Germinal center (tissue), 1 donor: ENCODE results near the gene SLC25A22.

Experiments
- DNase-seq: peaks from one replicate; pipeline ENCODE4 v3.0.0; 2012; ENCODE audit warnings: mixed read lengths, low spot score

Gene SLC25A22

DNA sequence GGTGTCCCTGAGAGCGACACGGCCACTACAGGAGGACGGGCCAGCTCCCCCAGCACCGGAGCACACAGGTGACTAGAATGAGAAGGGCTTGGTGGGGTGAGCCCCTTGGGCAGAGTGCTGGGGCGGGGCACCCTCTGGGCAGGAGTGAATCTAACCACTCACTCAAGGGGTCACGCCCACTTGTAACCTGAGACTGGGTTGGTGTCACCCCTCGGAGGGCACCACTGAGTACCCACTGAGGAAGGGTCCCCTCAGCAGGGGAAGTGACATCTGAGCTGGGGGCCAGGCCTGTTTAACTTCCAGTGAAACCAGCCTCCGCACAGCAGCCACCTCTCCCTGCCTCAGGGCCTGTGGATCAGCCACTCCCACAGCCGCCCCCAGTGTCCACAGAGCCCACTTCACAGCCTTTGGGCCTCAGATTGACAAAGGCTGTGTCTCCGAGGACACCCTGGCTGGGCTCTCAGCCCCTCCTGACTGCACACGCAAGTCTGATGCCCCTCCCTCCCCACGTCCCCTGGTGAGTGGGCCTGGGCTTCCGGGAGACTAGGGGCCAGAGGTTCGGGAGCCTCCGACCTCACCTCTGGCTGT is 26.4 kb downstream of the SLC25A22 start:
- no peak for DNase-seq

DNA sequence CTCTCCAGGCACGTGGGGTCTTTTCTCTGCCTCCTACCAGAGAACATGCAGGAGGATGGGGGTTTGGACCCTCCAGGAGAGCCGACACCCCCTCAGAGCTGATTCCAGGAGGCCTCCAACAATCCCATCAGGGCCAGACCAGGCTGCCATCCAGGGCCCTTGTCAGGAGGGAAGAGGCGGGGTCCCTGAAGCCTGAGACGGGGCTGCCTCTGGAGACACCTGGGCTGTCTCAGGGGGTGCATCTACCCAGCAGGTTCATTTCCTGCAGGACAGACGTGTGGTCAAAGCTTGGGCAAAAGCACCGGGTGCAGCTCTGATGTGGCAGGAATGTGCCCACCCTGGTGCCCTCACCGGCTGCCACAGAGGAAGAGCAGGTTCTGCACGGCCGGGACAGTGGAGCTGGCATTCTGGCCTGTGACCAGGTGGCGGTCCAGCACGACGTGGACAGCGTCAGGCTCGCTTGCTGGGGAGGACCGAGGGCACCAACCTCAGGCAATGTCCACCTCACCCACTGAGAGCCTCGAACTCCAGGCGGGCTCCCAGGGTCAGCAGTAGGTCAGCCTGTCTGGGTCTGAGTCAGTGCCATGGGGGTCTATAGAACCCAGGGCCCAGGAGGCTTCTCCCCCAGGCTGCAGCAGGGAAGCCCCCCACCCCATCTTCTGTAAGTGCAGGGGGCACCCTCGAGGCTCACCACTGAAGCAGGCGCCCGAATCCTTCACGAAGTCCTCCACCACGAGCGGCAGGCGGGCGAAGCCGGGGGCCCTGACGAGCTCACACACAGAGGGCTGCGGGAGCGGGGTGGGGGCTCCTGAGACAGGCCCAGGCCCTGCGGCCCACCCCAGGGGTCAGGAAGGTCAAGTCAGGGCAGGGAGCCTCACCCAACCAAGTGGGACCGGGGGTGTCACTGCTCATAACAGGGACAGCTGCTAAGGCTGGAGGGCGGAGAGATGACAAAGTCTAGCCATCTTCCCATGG is 27.2 kb downstream of the SLC25A22 start:
- DNase-seq: no peak

DNA sequence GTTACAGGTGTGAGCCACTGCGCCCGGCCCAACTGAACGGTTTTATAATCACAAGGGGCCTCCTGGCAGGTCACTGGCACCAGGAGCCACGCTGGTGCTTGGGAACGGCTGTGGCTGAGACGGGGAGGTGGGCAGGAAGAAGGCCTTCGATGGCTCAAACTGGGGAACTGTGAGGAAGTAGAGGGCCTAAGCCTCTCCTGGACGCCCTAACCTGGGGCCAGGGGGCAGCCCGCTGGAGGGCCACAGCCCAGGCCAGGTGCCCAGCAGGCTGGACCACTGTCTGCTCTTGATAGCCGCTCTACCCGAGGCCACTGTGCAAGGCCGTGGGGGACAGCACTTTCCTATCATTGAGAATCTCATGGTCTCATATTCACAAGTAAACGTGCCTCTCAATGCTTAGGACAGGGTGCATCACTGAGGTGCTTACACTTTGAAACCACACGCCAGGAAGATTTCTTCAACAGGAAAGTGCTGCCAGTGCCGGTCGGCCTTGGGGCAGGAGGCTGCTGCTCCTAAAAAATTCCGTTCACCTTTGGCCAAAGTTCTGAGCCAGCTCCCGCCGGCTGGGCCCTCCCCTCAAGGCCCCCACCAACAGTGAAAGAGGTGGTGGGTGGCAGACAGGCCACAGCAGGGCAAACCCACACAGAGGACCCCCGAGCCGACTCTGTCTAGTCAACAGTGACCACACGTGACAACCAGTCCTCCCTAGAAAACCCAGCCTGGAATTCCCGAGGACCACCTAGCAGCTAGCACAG is 28.0 kb downstream of the SLC25A22 start:
- DNase-seq: no peak

DNA sequence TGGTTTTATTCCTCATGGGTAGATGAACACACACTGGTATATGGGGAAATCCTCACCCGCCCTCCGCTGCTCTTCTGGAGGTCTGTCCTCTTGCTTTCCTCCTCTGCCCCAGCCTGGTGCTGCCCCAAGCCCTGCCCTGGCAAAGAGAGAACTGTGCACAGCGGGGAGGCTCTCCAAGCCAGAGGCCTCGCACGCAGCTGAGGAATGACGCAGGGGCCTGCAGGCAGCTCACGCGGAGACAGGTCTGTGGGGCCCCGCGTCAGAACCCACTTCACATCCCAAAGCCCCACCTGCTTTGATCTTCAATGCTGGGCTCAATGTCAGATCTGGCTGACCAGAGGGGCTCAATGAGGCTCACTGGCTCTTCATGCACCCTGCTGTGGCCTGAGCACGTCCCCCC is 30.8 kb downstream of the SLC25A22 start:
- DNase-seq: no peak

DNA sequence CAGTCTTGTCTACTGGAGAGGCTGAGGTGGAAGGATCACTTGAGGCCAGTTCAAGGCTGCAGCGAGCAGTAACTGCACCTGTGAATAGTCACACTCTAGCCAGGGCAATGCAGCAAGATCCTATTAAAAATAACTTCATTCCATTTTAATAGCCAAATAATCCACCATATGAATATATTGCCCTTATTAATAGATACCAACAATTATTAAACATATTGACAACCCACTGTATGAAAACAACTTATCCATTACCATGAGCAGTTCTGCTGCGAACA is 31.2 kb downstream of the SLC25A22 start:
- no peak for DNase-seq

DNA sequence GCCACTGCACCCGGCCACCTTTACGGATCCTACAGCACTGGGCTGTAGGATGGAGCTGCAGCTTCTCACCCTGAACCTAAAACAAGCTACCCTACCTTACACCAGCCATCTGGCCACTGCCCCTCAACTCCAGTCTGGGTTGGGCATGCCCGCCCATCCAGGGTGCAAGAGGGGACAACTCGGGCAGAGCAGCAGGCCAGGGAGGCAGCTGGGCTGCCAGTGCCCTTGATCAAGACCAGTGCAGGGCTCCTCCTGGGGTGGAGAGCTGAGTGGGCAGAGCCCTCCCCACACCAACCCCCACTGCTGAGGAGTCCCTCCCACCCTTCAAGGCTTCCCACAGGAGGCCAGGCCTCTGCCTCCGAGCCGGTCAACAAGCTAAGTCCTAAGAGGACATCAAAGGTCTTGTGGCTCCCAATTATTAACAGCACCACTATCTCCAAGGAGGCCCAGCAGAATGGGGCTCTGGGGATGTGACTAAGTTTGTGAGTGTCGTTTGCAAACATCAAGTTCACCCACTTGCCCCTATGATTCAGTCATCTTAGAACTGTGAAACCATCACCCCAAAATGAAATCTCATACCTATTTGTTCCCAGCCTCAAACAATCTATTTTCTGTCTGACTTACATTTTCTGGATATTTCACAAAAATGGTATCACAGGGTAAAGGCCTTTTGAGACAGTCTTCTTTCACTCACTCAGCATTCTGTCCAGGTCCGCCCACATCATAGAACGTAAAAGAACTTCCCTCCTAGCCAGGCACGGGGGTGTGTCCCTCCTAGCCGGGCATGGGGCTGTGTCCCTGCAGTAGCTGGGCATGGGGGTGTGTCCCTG is 31.8 kb downstream of the SLC25A22 start:
- no peak for DNase-seq

DNA sequence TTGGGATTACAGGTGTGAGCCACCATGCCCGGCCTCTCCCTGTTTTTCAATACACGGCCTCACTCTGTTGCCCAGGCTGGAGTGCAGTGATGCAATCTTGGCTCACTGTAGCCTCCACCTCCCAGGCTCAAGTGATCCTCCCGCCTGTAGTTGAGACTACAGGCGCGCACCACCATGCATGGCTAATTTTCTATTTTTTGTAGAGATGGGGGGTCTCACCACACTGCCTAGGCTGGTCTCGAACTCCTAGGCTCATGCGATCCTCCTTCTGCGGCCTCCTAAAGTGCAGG is 32.3 kb downstream of the SLC25A22 start:
- DNase-seq: no peak

DNA sequence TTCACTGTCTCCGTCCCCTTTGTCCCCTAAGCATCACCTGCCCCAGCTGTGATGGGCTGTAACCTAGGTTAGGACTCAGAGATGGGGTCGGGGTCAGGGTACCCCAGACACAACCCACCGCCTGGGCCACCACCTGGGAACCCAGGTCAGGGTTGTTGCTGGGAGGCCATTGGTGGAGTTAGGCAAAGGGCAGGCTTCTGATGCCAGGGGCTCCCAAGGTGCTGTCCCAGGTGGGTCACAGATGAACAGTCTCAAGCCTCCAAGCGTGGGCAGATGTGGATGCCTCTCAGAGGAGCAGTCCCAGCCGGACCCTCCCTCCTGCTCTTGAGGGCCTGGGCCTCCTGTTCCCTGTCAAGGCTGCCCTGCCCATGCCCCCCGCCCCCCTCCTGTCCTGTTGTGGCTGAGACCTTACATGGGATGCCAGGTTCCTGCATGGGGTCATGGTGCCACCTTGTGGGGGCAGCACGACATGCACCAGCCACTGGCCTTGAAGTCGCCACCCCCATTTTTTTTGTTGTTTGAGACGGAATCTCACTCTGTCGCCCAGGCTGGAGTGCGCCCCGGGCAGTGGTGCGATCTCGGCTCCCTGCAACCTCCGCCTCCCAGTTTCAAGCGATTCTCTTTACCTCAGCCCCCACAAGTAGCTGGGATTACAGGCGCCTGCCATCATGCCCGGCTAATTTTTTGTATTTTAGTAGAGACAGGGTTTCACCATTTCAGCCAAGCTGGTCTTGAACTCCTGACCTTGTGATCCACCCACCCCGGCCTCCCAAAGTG is 32.9 kb downstream of the SLC25A22 start:
- peak; percentile 73 for DNase-seq

DNA sequence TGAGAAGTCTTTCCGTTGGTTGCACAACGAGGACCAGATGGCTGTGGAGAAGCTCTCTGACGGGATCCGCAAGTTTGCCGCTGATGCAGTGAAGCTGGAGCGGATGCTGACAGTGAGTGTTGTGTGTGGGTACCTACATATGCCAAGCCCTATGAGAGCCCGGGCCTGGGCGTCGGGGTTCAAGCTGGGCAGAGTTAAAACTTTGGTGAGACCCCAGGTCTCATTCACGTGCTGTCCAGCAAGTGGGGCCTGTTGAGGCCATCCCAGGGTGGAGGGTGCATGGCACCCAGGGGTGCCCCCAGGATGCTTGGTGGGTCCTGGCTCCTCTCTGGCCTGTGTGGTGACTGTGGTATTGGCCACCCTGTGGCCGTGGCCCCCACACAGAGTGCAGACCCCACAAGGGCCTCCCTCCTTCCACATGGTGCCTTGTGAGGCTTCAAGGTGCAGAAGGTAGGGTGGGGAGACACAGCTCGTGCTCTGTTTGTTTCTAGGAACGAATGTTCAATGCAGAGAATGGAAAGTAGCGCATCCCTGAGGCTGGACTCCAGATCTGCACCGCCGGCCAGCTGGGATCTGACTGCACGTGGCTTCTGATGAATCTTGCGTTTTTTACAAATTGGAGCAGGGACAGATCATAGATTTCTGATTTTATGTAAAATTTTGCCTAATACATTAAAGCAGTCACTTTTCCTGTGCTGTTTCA is 33.6 kb downstream of the SLC25A22 start:
- DNase-seq: no peak

DNA sequence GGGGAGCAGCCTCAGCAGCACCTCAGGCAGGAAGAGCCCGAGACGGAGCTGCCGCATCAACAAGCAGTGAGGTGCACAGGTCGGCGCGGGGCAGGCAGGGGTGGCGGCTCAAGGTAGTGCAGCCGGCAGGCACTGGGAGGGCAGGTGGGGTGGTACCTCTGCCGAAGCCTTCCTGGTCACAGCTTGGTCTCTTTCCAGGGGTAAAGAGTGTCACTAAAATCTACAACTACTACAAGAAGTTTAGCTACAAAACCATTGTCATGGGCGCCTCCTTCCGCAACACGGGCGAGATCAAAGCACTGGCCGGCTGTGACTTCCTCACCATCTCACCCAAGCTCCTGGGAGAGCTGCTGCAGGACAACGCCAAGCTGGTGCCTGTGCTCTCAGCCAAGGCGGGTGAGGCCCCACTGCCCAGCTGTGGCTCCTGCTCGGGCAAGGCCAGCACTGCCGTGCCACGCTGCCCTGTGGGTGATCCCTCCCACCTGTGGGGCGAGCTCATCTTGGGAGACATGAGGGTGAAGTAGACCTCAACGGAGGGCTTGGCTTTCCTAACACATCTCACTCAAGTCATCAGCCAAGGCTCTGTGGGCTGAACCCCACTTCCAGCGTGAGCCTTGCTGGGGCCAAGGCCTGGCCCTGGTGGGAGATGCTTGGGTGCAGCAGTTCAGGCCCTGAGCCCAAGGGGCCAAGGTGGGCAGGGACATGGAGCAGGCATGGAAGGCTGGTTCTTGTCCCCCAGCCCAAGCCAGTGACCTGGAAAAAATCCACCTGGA is 34.3 kb downstream of the SLC25A22 start:
- DNase-seq: no peak

DNA sequence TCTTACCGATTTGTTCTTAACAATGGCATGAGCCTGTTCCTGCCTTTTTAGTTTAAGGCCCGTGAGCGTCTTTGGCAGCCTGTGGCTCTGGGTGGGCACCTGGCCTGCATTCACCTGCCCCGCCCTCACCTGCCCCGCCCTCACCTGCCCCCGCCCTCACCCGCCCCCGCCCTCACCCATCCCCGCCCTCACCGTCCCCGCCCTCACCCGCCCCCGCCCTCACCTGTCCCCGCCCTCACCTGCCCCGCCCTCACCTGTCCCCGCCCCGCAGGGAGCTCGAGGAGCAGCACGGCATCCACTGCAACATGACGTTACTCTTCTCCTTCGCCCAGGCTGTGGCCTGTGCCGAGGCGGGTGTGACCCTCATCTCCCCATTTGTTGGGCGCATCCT is 35.0 kb downstream of the SLC25A22 start:
- DNase-seq: no peak

DNA sequence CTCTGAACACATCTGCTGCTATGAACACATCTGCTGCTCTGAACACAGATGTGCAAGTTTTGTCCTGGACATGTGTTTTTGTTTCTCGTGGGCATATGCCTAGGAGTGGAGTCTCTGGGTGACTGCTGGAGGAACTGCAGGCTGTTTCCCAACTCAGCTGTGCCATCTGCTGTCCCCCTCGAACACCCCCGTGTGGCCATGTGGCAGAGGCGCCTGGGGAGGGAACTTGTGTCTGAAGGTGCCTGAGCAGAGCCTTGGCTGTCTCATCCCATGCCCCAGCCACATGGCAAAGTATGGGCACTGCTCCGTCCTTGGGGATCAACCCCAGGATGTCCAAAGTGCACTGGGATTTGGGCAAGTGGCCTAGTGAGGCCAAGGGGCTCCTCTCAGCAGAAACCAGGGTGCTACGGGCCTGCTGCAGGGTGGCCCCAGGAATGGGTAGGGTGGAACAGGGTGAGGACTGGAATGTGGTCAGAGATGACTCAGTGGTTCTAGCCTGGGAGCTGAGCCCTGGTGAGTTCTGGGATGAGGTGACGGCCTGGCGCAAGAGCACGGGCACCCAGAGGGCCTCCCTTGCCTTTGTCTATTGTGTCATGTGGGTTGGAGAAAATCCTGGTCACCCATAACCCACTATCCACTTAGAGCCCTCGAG is 35.5 kb downstream of the SLC25A22 start:
- DNase-seq: peak; percentile 43

DNA sequence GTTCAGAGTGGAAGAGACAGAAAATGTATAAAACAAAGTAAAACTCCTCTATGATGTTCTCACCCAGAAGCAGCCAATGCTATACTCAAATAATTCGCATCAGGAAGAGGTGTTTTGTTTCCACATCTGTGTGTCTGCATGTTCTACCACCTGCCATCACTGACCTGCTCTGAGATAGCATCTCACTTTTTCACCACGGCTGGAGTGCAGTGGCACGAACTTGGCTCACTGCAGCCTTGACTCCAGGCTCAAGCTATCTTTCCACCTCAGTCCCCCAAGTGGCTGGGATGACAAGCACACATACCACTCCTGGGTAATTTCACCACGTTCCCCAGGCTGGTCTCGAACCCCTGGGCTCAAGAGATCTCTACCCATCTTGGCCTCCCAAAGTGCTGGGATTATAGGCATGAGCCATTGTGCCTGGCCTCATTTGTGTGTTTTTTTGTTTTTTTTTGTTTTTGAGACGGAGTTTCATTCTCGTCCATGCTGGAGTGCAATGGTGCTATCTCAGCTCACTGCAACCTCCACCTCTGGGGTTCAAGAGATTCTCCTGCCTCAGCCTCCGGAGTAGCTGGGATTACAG is 36.5 kb downstream of the SLC25A22 start:
- DNase-seq: no peak

DNA sequence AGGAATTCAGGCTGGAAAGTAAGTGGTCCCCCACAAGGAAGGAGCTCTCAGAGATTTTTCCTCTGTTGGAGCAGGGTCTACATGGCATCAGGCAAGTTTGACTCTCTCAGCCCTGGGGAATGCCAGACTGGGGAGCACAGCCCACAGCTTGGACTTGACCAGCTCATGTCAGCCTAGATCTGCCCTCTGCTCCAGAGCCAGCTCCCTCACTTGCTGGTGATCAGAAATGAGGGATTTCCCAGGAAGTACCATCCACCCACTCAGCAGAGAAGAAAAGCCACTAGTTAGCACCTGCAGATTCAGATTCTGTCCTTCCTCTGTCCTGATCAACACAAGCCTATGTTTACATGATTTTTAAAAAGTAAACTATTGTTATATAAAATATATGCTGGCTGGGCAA is 37.8 kb downstream of the SLC25A22 start:
- no peak for DNase-seq

DNA sequence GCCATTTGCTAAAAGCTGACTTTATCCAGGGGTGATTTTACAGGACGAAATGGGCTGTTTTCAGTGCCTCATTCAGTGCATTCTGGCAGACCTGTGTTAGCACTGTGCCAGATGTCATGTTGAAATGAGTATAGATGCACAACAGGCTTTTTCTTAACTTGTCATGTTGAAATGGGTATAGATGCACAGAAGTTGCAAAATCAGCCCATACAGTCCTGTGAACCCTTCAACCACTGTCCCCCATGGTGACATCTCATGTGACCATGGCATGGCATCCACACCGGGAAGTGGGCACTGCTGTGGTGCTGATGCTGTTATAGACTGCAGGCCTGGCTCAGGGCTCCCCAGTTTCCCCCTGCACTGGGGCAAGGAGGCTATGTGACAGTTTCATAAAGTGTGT is 48.4 kb downstream of the SLC25A22 start:
- DNase-seq: no peak

DNA sequence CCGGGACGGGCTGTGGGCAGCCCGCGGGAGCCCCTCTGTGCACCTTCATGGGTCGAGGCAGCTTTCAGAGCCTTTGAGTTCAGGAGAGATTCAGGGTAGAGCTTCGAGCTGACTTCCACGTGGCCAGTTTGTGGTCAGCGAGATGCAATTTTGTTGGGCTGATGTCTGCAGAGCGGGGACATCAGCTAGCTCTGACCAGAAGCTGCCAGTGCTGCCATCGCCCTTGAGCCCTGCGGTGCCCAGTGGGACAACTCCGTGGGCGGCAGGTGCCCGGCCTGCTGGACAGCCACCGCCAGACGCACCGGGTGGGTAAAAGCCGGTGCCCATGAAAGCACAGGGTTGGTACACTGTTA is 50.1 kb downstream of the SLC25A22 start:
- no peak for DNase-seq

DNA sequence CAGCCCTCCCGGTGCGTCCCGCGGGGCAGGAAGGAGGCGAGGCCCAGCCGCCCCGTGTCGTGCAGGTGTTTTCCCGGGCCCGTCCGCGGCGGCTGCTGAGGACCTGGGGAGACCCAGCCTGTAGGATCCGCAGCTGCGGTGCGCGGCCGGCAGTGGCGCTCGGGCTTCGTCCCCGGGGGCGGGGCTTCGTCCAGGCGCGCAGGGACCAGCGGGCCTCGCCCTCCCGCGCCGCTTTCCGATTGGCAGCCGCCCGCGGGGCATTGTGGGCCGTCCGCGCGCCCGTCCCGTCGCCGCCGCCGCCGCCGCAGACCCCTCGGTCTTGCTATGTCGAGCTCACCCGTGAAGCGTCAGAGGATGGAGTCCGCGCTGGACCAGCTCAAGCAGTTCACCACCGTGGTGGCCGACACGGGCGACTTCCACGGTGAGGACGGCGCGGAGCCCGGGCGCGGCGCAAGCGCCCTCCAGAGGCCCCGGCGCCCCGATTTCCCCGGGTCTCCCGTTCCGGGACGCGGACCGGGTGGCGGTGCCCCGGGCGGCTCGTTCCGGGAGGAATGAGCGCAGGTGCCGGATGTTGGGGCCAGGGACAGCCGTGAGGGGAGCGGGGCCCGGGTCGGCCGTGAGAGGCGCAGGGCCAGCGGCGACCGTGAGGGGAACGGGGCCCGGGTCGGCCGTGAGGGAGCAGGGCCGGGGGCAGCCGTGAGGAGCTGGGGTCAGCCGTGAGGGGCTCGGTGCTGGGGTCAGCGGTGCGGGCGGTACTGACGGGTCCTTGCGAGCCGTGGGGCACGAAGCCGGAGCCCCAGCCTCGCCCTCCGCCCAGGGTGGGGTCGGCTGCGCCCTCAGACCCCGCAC is 50.7 kb downstream of the SLC25A22 start, which contains the start of gene TALDO1:
Gene TALDO1 (plus strand): TSS at position 307 of the 849 bp plus-strand sequence. CDS start 18 bp downstream, at position 325.
- DNase-seq: peak; percentile 91
